Activated CD4-positive, alpha-beta T cell treated with anti-CD3 and anti-CD28 coated beads, Interleukin-2, Interleukin-6, amounts not matched to agents 100 ng/mL and 50 ng/mL, durations not matched to agents 16 hours and 8 hours (primary cell): Measurements from ENCODE around the gene OR1Q1.
"Not testable (repeated sequence)": the region's sequence is repeated elsewhere in the genome, so short reads cannot be mapped to it uniquely, and the experiment has no call there.

ENCODE experiments used
- DNase-seq: peaks from one replicate; pipeline ENCODE4 v3.0.0-alpha.2; 2020

The OR1Q1 gene

GRCh38 chr9:122614362-122614761 is at the start of gene OR1Q1:
Gene OR1Q1 (plus strand): TSS chr9:122614738. CDS start chr9:122614738, 0 bp downstream.
- no peak for DNase-seq

DNA sequence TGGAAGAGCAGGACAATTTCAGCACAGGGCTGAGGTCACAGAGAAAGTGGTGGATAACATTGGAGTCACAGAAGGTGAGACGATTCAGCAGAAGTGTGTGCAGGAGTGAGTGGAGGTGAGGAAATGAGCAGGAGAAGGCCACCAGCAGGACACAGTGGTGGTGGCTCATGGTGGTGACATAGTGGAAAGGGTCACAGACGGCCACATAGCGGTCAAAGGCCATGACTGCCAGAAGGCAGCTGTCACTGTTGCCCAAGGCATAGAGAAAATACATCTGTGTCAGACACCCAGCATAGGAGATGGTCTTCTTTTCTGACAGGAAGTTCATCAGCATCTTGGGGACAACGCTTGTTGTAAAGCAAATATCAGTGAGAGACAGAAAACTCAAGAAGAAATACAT is 46.6 kb upstream of the OR1Q1 start:
- DNase-seq: no peak

DNA sequence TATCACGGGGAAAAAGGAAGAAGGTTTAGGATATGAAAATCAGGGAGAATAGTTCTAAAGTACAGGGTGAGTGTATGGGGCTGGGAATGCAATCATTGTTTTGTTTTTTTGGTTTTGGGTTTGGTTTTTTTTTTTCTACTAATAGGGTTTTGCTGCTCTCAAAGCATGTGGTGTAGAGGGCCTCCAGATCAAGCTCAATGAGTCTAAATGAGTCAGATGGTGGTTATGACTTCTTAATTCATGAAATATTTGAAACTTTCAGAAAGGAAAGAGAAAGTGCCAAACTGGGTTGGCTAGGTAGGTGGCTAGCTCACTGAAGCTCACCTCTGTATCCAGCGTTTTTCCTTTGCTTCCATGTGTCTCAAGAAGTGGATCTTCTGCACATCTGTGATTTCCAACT is 42.1 kb upstream of the OR1Q1 start:
- peak; percentile 4 for DNase-seq

DNA sequence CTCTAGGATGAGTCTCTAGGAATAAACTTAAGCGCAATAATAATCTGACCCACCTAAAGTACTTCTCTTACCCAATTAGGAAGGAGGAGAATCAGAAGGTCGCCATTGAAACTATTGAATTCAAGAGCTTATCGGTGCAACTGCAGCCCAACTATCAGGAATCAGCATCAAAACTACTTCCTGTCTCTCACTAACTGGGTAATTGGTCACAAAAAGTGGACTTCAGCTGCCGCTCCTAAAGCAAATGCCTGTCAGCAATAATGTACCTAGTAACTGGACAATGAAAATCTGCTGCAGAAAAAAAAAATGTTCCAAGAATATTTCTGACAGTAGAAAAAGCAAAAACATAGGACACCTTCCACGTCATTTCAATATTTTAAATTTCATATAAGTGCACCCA is 34.7 kb upstream of the OR1Q1 start:
- DNase-seq: no peak

DNA sequence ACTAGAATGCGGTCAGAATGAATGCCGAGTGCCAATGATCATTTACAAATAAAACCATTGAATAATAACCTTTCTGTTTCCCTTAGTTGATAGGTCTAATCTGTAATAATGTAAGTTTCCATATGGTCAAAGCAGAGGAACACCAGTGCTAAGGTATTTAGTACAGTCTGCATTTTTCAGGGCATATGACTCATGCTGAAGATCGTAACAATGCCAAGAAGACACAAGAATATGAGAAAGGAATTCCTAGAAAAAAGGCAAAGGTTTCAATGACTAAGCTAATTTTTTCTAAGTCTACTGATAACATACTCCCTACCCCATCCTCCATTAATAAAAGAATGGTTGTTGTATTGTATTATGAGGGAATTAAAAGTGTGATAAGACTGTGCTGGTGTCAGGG is 34.2 kb upstream of the OR1Q1 start:
- DNase-seq: no peak

GRCh38 chr9:122583284-122583683 is 31.3 kb upstream of the OR1Q1 start, which contains the start of gene OR1L8:
Gene OR1L8 (minus strand): TSS chr9:122583384. CDS start chr9:122568477, 14,907 bp downstream.
- not testable (repeated sequence) for DNase-seq

DNA sequence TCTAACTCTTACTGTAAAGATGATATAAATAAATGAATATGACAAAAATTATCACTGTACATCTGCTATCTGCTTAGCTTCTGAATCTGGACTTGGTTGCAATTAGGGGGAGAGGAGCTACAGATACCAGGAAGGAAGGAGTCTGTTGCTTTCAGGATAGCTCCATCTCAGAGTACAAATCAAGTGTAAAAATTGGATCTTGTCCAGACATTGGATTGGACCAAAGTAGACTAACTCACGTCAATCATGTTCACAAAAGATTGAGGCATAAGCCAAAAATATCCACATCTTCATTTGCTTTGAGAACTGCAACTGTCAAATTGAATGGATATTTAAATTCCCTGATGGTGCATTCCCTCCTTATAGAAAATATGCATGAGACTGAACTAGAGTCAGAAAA is 8.8 kb upstream of the OR1Q1 start:
- no peak for DNase-seq

- DNase-seq: no peak
Observed at GRCh38 chr9:122606587-122606986, 8.0 kb upstream of the OR1Q1 start.

- no peak for DNase-seq
Observed at GRCh38 chr9:122609804-122610203, 4.7 kb upstream of the OR1Q1 start.

DNA sequence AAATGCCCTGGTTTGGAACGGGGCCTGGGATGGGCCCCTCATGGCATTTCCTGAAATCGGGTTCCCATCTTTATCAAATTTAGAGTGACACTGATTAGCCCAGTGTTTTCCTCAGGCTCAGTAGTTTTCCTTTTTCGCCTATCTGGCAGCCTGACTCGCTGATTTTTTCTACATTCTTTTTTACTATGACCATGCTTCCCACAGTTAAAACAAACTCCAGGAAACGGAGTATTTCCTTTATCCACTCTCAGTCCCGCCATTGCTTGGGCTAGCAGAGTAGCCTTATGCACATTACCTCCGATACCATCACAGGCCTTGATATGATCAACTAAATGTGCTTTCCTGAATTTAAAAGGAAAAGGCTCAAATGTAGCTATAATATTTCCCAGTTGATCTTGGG is 5.5 kb downstream of the OR1Q1 start:
- DNase-seq: no peak

- no peak for DNase-seq
Observed at GRCh38 chr9:122642226-122642625, 27.7 kb downstream of the OR1Q1 start.

GRCh38 chr9:122656378-122656777 is 41.8 kb downstream of the OR1Q1 start:
- DNase-seq: no peak

- no peak for DNase-seq
Observed at GRCh38 chr9:122657527-122657926, 43.0 kb downstream of the OR1Q1 start, which contains the start of gene OR1B1. Gene OR1B1 (minus strand): TSS chr9:122657627.

- no peak for DNase-seq
Observed at GRCh38 chr9:122661416-122661815, 46.9 kb downstream of the OR1Q1 start, which contains the start of gene OR1L1. Gene OR1L1 (plus strand): TSS chr9:122661716. CDS start chr9:122661716, 0 bp downstream.
